ENCODE measurements around the gene PLEKHG4B. TPM values are rescaled to one million over a fixed set of nuclear protein-coding genes. Genes with fewer than 3 reads are reported as not detected.

PLEKHG4B gene
- total and polyA plus RNA-seq, 2 of the 8 experiments (the other 6 are each of a cell fraction or from before 2014, with no cell fraction given), result 31.1 to 43.6 TPM

GRCh38 chr5:155651-156410 lies 63.9 kb downstream of the PLEKHG4B start:
- no peak overlapping the region for H2AFZ ChIP-seq (ENCODE audit: low read length)
- no peak overlapping the region for H2BK15ac ChIP-seq (ENCODE audit: low read length)
- H4K20me1 ChIP-seq (replicated peaks in 1 of 2; ENCODE audit: control insufficient read depth in 1 of 2, insufficient read depth in 2 of 2, low read length in 2 of 2), result peaks cover 0 to 1% of the 10 kb centered on the region in 2 experiments
- H2BK12ac ChIP-seq (ENCODE audit: low read depth, low read length), result no peak overlapping the region
- no peaks in the 10 kb centered on the region for H3K79me2 ChIP-seq (ENCODE audit: control insufficient read depth in 1 of 2, insufficient read depth in 2 of 2, low read length in 2 of 2)
- no peak overlapping the region for H3K56ac ChIP-seq (replicated peaks; ENCODE audit: insufficient read length, low read depth, low read length)
- H3K27me3 ChIP-seq (replicated peaks in 1 of 4; ENCODE audit: control insufficient read depth in 3 of 4, extremely low read depth in 1 of 4, insufficient read depth in 3 of 4, low read length in 3 of 4), result no peaks in the 10 kb centered on the region
- no peak overlapping the region for H3K14ac ChIP-seq (ENCODE audit: insufficient read length)
- CTCF ChIA-PET (ENCODE audit: partially characterized antibody), result interaction anchor here (0.6 to 1.0 kb wide), 2 partner anchors 65 to 67 kb away, joined by 3 read pairs; no protein-coding TSS in a partner anchor
- H3K4me2 ChIP-seq (ENCODE audit: insufficient read depth in 1 of 2, low read depth in 2 of 2, low read length in 2 of 2), result no peak overlapping the region
- no peaks in the 10 kb centered on the region; the same call in 1 of the 2 replicates for H3K79me1 ChIP-seq (ENCODE audit: low read depth, low read length)
- no peak overlapping the region for H3K27ac ChIP-seq (ENCODE audit: low read depth, low read length)
- no peak overlapping the region for H3K23ac ChIP-seq (ENCODE audit: insufficient read length)
- H4K91ac ChIP-seq (replicated peaks; ENCODE audit: insufficient read length, low read length), result no peak overlapping the region
- no peak overlapping the region for H2BK120ac ChIP-seq (replicated peaks; ENCODE audit: low read depth, low read length)
- no peak overlapping the region for H3K4me3 ChIP-seq (ENCODE audit: extremely low read depth in 1 of 4, insufficient read depth in 2 of 4, low read depth in 3 of 4, low read length in 4 of 4)
- no peaks in the 10 kb centered on the region for H3K9me3 ChIP-seq (ENCODE audit: insufficient read depth in 2 of 2, low read depth in 1 of 2, low read length in 1 of 2)
- H4K8ac ChIP-seq (ENCODE audit: extremely low read depth, insufficient read depth, low read length), result no peak overlapping the region
- POLR2A ChIA-PET (ENCODE audit: partially characterized antibody), result interaction anchor here (1.0 to 4.2 kb wide), 6 partner anchors 12 to 99 kb away, joined by 3 to 15 read pairs (median 4); no protein-coding TSS in a partner anchor
- H2AK5ac ChIP-seq (ENCODE audit: low read depth, low read length), result no peak overlapping the region
- H3K4me1 ChIP-seq (replicated peaks in 1 of 4; ENCODE audit: control insufficient read depth in 3 of 4, insufficient read depth in 4 of 4, low read length in 3 of 4), result peaks cover 0 to 2% (median 0%) of the 10 kb centered on the region in 4 experiments; a peak in 2 of 7 replicates
- peak in 1 of 2 experiments; percentile 43 for DNase-seq (ENCODE audit: low read depth in 1 of 2, low spot score in 2 of 2)
- no peak overlapping the region for H2BK5ac ChIP-seq (ENCODE audit: low read depth, low read length)
- no peak overlapping the region for H3K9ac ChIP-seq (replicated peaks in 1 of 4; ENCODE audit: extremely low read depth in 1 of 4, low read depth in 3 of 4, low read length in 3 of 4)
- no peak overlapping the region for H2BK20ac ChIP-seq (ENCODE audit: low read length)
- H4K5ac ChIP-seq (ENCODE audit: insufficient read length, low read depth, low read length), result no peak overlapping the region
- 90% methylated on average over 22 of the region's 23 CpGs; no CpG with 5 or more reads in 1 of the 2 experiments for WGBS, 2 experiments (ENCODE audit: extremely low coverage in 1 of 2, insufficient coverage in 1 of 2, insufficient read length in 1 of 2, insufficient replicate concordance in 2 of 2, low coverage in 1 of 2, low lambda C conversion rate in 2 of 2, missing lambda C conversion rate in 1 of 2)
- peaks cover 12 to 76% (median 28%) of the 10 kb centered on the region in 4 experiments; a peak in 7 of 8 replicates for H3K36me3 ChIP-seq (ENCODE audit: control insufficient read depth in 2 of 4, insufficient read depth in 4 of 4, low read length in 3 of 4)
- H3K23me2 ChIP-seq (ENCODE audit: low read depth, low read length), result no peaks in the 10 kb centered on the region
- no peak overlapping the region for H3K18ac ChIP-seq (ENCODE audit: extremely low read depth, low read length)
- H3K4ac ChIP-seq (replicated peaks; ENCODE audit: insufficient read length, low read depth, low read length), result no peak overlapping the region
- no peak for FAIRE-seq
- TF ChIP-seq TBP (IDR thresholded peaks at IDR 0.05; ENCODE audit: low read depth, low read length), result no peak
- no peak for TF ChIP-seq MAFK (IDR thresholded peaks at IDR 0.05; ENCODE audit: low read depth, low read length)
- no peak; the same call in 1 of the 2 replicates for TF ChIP-seq POLR2AphosphoS5 (IDR thresholded peaks at IDR 0.05; ENCODE audit: low read depth, low read length)
- TF ChIP-seq SIN3A (conservative IDR thresholded peaks at IDR 0.05 in 1 of 2, IDR thresholded peaks at IDR 0.05 in 1 of 2; ENCODE audit: low read depth in 1 of 2, low read length in 2 of 2), result no peak
- no peak for TF ChIP-seq SP1 (IDR thresholded peaks at IDR 0.05; ENCODE audit: low read depth, low read length)
